C4-2B (cell line): Measurements from ENCODE around the gene C1orf74.

Source experiments
- ZFX ChIP-seq: fragments of 450-650 bp; IDR thresholded peaks from 2 replicates; pipeline ENCODE4 v1.6.1; 2017
- TF ChIP-seq, protein P1 (sequence below): fragments of 450-650 bp; conservative IDR thresholded peaks from 2 replicates; pipeline ENCODE4 v1.5.1; 2017; ENCODE audit warnings: mild to moderate bottlenecking

GRCh38 chr1:209751627-209752231 lies 32.6 kb downstream of the C1orf74 start:
- TF ChIP-seq, protein P1, sequence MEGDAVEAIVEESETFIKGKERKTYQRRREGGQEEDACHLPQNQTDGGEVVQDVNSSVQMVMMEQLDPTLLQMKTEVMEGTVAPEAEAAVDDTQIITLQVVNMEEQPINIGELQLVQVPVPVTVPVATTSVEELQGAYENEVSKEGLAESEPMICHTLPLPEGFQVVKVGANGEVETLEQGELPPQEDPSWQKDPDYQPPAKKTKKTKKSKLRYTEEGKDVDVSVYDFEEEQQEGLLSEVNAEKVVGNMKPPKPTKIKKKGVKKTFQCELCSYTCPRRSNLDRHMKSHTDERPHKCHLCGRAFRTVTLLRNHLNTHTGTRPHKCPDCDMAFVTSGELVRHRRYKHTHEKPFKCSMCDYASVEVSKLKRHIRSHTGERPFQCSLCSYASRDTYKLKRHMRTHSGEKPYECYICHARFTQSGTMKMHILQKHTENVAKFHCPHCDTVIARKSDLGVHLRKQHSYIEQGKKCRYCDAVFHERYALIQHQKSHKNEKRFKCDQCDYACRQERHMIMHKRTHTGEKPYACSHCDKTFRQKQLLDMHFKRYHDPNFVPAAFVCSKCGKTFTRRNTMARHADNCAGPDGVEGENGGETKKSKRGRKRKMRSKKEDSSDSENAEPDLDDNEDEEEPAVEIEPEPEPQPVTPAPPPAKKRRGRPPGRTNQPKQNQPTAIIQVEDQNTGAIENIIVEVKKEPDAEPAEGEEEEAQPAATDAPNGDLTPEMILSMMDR: no peak
- TF ChIP-seq ZFX: no peak
